Tibial nerve (tissue), 3 donors: ENCODE data around the gene CUL3.

Source experiments
- POLR2A ChIP-seq, 2 donors: fragments of 450-650 bp; IDR thresholded peaks; one replicate each; pipeline ENCODE4 v1.6.1; 2017; ENCODE audit warnings: antibody characterized with exemption in 2 of 2, mild to moderate bottlenecking in 2 of 2, moderate library complexity in 2 of 2
- TF ChIP-seq, protein P1 (sequence below), 5 experiments: fragments of 200-600 bp in 3 of 5; fragments of 450-650 bp in 2 of 5; sonication (generic) in 3 of 5; IDR thresholded peaks; one replicate each; pipeline ENCODE4 v1.5.1; 2016 to 2019; ENCODE audit warnings: antibody characterized with exemption in 5 of 5, mild to moderate bottlenecking in 3 of 5, moderate library complexity in 2 of 5

DNA sequence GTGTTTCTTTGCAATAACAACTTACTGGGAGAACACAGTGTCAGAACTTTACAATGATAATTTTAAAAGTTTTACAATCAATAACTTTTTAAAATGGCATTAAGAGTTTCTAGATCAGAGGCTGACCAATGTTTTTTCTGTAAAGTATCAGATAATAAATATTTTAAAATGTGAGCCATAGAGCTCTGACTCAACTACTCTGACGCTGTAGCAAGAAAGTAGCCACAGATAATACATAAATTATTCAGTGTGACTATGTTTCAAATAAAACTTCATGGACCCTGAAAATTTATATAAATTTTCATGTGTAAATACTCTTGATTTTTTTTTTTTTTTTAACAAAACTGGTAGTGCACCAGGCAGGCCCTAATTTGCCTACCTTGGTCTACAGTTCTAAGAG is 77.4 kb downstream of the CUL3 start:
- TF ChIP-seq POLR2A (IDR thresholded peaks at IDR 0.05) = no peak
- TF ChIP-seq, protein P1, sequence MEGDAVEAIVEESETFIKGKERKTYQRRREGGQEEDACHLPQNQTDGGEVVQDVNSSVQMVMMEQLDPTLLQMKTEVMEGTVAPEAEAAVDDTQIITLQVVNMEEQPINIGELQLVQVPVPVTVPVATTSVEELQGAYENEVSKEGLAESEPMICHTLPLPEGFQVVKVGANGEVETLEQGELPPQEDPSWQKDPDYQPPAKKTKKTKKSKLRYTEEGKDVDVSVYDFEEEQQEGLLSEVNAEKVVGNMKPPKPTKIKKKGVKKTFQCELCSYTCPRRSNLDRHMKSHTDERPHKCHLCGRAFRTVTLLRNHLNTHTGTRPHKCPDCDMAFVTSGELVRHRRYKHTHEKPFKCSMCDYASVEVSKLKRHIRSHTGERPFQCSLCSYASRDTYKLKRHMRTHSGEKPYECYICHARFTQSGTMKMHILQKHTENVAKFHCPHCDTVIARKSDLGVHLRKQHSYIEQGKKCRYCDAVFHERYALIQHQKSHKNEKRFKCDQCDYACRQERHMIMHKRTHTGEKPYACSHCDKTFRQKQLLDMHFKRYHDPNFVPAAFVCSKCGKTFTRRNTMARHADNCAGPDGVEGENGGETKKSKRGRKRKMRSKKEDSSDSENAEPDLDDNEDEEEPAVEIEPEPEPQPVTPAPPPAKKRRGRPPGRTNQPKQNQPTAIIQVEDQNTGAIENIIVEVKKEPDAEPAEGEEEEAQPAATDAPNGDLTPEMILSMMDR (IDR thresholded peaks at IDR 0.05) = no peak
